ENCODE data around the gene LY6G5C.
"Not testable (repeated sequence)": the region's sequence is repeated elsewhere in the genome, so short reads cannot be mapped to it uniquely, and the experiment has no call there.

The LY6G5C gene

DNA sequence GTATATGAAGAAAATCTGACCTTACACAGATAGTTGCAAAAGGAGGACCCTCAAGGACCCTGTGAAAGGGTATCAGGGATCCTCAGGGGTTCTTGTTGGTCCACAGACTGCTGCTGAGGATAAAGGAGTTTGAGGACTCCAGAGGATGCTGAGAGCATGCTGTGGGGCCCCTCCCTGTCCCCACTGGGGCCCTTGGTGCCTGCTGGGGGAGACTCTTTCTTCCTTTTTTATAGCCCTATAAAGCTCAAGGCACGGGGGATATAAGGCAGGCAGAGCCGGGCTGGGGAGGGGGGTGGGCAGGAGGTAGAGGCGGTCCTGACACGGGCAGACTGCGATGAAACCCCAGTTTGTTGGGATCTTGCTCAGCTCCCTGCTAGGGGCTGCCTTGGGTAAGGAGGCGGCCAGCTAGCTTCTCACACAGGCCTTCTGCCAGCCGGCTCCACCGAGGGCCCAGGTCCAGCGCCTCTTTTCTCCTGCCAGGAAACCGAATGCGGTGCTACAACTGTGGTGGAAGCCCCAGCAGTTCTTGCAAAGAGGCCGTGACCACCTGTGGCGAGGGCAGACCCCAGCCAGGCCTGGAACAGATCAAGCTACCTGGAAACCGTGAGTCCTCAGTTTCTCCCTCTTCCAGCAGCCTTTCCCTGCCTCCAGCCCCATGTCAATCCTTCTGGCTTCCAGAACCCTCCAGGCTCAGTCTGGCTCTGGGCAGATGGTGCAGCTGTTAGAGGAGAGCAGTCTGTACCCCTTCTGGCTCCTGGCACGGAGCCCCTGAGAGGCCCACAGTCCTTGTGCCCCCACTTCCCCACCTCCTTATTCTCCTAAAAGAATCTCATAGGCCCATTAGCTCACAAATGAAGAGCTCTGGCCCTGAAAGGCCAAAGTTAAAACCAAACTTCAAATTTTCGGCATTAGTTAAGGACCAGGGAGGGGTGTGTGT, 34.4 kb upstream of the LY6G5C start, which contains the start of gene LY6G6D:
Gene LY6G6D (plus strand): TSS at position 327 of the 937 bp plus-strand sequence. CDS start 8 bp downstream, at position 335.
- in situ Hi-C loops (cut with MboI; ENCODE audit: low sequenced_read_pairs), result no loop called here

DNA sequence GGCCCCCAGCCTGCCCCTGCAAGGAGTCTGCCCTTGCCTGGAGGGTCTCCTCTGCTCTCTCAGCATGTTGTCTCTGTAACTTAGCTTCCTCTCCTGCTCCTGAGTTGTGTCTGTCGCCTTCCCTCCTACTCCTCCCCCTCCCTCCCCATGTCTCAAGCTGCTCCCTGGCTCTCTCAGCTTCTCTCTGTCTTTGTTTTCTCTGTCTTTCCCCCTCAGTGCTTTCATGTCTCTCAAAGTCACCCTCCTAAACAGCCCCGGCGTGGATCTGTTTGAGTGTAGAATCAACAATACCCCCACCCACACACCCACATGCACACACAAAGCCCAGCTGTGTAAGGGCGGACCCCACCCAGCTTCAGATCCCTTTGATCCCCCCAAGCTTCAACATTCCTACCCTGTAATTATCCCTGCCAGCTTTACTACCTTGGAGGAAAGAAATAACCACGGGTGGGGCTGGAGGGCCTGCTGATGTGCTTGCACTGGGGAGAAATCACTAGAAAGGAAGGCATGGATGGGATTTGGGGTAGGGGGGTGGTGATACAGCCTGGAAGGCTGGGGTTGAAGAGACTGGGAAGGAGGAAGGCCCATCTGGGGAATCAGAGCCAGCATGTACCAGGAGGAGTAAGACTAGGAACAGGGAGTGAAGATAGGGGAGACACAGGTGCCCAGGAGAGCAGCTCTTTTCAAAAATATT, 33.3 kb upstream of the LY6G5C start:
- in situ Hi-C loops (cut with MboI; ENCODE audit: low sequenced_read_pairs), result no loop called here

DNA sequence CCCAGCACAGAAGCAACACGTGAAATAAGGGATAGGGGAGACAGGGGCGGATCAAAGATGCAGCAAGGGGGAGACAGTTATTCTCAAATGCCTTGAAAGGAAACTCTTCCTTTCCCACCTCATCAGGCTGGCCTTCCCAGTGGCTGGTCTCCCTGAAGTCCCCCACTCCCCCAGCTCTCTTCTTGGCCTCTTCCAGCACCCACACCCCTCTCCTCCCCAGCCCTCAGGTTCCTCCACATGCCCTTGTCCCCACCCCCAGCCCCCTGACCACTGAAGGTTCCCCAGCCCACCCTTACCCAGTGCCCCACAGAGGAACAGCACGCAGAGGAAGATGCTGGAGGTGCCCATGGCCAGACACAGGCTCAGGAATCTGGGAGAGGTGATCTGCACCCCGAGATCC, 32.6 kb upstream of the LY6G5C start:
- in situ Hi-C loops (cut with MboI; ENCODE audit: low sequenced_read_pairs), result no loop called here

DNA sequence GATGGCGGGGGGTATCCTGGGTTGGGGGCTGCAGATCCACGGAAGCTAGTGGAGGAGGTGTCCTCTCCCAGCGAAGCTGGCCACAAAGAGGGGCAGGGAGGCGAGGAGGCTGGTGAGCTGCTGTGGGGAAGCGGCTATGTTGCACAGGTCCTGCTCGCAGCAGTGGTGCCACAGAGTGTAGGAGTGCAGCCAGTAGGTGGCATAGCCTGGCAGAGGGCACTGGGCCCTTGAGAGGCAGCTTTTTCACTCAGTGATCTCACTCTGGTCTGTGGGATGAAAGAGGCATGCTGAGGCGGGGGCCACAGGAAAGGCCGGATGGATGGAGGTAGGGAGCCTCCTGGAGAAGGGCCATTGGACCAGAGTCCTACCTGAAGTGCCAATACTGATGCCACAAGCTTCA, 31.4 kb upstream of the LY6G5C start:
- in situ Hi-C loops (cut with MboI; ENCODE audit: low sequenced_read_pairs), result no loop called here

DNA sequence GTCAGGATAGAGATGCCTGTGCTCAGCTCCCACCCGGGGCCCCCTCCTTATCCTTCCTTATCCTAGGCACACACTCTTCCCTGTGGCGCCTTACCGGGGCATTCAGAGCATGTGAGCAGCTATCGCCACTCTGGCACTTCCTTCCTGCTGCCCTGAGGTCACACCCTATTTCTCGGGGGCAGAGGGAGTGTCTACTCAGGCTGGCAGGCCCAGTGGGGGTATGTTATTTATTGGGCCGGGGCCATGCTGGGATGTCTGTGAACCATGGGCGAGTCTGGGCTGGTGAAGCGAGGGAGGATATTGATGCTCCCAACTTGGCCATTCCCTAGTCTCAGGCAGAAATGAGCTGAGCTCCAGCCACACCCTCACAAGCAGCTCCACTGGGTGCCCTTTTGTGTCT, 30.4 kb upstream of the LY6G5C start:
- in situ Hi-C loops (cut with MboI; ENCODE audit: low sequenced_read_pairs), result no loop called here

DNA sequence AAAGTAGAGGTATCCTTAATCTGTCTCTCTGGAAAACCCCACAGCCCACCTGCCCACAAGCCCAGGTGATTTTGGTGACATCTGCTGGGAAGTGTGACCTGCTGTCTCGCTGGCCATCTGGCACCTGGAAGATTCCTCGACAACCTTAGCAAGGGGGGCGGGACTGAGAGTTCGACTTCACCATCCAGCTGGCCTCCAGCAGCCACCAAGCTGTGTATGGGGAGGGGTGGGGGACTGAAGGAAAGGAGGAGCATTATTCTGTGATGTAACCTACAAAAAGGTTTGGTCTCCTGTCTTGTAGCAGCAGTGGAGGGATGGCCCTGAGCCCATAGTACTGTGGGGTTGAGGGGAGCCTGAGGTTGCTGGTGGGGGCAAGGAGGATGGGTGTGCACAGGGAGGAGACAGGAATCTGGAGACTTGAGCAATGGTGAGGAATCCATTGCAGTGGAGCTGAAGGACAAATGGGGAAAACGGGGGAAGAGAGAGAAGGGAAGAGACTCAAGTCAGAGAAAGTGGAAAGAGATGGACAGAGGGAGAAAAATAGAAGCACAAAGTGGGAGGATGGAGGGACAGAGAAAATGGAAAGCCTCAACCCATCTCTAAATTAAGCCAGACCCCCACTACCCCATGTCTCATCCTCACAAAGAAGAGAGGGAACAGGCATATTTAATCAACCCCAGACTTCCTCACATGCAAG, 29.8 kb upstream of the LY6G5C start:
- in situ Hi-C loops (cut with MboI; ENCODE audit: low sequenced_read_pairs), result no loop called here

DNA sequence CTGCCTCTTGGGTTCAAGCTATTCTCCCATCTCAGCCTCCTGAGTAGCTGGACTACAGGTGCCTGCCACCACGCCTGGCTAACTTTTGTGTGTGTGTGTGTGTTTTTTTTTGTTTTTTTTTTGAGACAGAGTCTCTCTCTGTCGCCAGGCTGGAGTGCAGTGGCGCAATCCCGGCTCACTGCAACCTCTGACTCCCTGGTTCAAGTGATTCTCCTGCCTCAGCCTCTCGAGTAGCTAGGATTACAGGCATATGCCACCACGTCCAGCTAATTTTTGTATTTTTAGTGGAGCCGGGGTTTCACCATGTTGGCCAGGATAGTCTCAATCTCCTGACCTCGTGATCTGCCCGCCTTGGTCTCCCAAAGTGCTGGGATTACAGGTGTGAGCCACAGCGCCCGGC, 28.3 kb upstream of the LY6G5C start:
- in situ Hi-C loops (cut with MboI; ENCODE audit: low sequenced_read_pairs), result not testable (repeated sequence)

DNA sequence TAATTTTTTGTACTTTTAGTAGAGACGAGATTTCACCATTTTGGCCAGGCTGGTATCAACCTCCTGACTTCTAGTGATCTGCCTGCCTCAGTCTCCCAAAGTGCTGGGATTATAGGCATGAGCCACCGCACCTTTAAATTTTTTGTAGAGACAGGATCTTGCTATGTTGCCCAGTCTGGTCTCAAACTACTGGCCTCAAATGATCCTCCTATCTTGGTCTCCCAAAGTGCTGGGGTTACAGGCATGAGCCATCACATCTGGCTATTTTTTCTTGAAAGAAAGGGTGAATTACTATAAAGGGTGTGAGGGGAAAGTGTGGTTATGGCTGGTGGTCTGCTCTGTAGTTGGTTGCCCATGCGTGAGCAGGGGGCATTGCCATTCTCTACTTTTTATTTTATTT, 27.4 kb upstream of the LY6G5C start:
- in situ Hi-C loops (cut with MboI; ENCODE audit: low sequenced_read_pairs), result no loop called here

DNA sequence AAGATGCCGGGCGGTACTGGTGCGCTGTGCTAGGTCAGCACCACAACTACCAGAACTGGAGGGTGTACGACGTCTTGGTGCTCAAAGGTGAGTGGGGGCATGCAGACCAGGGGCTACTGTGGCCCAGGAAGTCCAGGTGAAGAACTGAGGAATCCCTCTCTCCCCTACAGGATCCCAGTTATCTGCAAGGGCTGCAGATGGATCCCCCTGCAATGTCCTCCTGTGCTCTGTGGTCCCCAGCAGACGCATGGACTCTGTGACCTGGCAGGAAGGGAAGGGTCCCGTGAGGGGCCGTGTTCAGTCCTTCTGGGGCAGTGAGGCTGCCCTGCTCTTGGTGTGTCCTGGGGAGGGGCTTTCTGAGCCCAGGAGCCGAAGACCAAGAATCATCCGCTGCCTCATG, 26.8 kb upstream of the LY6G5C start:
- in situ Hi-C loops (cut with MboI; ENCODE audit: low sequenced_read_pairs), result no loop called here

DNA sequence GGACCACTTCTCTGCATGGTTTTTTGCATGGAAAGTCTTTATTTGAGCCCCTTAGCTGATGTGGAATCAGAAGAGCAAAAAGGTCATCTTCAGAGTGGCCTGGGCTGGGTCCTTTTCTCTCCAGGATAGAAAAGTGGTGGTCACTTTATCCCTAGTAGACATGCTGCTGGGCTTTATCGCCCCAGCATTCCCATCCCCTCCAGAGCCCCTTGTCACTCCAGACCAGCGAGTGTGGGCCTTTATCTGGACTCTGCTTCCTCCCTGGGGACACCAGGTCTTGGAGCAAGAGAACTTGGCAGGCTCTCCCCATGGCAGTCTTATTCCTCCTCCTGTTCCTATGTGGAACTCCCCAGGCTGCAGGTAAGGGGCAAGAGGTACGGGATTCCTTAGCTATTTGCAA, 25.7 kb upstream of the LY6G5C start, which contains the start of gene LY6G6F:
Gene LY6G6F (plus strand): TSS at position 268 of the 400 bp plus-strand sequence. CDS start 41 bp downstream, at position 309.
- in situ Hi-C loops (cut with MboI; ENCODE audit: low sequenced_read_pairs), result no loop called here

DNA sequence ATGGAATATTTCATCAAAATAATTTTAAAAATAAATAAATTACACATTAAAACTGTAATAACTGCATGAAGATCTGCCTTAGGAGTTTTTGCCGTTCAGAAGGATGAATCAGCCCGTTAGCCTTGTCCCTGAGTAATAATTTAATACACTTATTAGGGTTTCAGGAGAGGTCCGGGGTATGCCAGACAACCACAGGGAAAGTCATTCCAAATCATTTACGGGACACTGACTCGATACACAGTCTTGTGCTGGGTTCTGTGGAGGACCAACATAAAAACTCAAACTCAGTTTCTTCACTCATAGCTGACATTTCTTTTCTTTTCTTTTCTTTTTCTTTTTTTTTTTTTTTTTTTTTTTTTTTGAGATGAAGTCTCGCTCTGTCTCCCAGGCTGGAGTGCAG, 25.1 kb upstream of the LY6G5C start:
- in situ Hi-C loops (cut with MboI; ENCODE audit: low sequenced_read_pairs), result no loop called here

DNA sequence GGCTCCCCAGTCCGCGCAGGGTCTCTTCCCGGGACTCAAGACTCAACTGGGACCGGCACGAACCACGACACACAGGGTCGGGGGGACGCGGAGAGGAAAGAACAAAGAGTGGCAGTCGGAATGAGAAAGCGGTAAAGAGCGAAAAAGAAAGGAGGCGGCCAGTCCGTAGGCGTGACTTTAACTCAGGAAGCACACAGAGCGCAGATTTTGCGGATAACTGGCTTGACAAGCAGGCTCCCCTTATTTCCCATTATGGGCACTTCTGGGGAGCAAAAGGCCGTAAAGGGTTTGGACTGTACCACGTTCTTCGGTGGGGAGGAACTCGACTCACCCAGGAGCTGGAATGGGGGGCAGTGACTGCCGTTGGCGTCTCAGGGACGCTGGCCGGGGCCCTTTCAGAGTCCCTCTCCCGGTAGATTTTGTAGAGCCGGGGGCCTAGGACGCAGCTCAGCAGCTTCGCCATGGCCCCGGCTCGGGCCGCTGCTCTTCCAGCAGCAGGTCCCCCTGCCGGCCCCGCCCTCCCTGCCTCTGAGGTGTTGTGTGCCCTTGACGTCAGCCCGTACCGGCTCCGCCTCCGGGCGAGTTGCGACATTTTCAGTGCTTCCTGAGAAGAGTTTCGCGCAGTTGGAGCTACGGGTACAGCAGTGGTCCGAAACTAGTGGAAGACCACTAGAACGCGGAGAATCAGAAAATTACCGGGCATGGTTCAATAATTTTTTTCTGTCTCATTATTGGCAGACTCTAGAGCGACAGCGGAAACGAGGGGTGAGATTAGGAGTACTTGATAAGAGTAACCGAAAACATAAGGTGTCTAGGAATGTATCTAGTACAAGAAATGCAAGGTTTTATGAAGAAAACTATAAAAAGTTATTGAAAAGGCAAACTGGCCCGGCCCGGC, 22.2 kb upstream of the LY6G5C start, which contains the start of gene ABHD16A:
Gene ABHD16A (minus strand): TSS at position 506 of the 898 bp plus-strand sequence. CDS start 43 bp downstream, at position 463.
- in situ Hi-C loops (cut with MboI; ENCODE audit: low sequenced_read_pairs), result no loop called here

DNA sequence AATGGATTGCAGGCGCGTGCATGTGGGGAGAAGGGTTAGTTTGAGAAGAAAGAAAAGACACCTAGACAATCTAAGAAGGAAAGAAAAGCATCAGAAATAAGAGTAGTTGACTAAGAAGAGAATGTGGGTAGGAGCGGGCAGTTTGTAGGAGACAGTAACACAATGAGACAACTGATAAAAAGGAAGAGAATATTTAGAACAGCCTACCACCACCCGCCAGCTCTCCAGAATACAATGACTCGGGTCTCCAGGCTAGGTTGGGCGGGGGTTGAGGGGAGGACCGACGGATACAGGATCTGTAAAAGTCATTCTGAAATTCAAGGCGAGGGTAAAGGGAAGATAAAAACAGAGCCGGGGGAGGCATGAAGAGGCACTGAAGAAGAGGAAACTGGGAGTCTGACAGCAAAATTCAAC, 21.5 kb upstream of the LY6G5C start:
- in situ Hi-C loops (cut with MboI; ENCODE audit: low sequenced_read_pairs), result no loop called here

DNA sequence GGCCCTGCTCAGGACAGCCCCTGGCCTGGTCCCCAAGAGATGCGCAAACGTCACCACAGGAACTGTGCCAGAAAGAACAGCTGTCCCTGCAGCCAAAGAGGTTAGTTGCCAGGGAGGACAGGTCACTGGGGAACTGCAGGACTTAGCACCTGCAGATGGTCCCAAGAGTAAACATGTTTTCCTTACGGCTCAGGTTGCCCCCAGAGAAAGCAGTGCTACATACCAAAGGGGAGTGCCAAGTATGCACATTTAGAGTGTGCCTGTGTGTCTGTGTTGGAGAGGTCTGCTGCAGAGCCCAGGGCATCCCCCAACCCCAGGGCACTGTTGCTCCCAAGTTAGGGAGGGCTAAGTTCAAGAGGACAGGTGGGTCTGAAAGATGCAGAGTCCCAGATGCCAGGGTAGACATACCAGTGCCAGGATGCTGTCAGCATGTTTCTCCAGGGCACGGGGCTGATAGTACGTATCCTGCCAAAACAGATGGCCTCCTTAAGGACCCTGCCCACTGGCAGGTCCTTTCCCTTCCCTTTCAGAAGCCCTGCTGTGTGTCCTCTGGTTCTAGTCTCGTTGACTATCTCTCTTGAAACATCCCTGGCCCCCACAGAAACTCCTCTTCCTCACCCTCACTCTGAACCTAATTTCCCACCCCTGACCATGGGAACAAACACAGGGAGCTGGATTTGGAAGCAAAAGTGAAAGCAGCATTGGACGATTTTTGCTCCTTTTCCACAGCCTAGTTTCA, 21.0 kb upstream of the LY6G5C start:
- in situ Hi-C loops (cut with MboI; ENCODE audit: low sequenced_read_pairs), result no loop called here

DNA sequence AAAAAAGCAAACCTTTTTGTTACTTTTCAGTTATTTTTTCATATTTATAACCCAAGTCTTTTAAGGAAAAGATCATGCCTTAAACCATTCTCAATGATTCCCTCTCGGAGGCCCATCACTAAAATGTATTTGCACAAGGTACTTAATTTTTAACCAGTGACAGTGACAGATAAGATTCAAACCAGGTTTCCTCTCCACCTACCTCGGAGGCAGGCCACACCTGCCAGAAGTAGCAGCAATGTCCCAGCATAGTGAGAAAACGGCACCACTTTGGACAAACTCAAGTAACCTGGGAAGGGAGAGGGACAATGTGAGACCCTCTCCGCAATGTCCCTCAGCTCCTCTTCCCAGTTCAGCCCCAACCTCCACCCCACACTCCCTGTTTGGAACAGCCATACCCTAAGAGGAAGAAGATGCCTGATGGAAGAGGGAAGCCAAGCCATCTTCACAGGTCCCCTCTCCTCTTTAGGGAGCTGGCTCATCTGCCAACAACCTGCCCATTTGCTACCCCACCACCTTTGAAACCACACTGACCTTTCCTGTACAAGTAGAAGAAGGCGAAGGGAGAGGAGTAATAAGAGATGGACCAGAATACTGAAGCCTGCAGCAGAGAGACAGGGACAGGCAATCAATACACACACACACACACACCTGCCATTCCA, 20.0 kb upstream of the LY6G5C start:
- in situ Hi-C loops (cut with MboI; ENCODE audit: low sequenced_read_pairs), result no loop called here

DNA sequence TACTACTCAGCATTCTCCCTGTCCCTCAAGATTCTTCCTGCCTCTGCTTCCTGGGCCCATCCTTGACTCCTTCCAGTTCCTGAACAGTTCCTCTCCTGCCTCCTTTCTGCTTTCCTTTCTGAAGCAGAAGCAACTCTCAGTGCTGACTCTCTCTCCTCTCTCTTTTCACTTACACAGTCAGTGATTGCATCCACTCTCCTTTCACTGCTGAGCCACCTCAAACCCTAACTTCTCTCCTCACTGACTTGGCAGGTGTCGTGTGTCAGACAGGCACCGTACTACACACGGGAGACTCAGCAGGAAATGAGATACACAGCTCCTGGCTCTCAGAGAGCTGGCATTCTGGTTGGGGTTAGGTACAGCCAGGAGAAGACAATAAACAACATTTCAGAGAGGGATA, 16.7 kb upstream of the LY6G5C start:
- in situ Hi-C loops (cut with MboI; ENCODE audit: low sequenced_read_pairs), result no loop called here

DNA sequence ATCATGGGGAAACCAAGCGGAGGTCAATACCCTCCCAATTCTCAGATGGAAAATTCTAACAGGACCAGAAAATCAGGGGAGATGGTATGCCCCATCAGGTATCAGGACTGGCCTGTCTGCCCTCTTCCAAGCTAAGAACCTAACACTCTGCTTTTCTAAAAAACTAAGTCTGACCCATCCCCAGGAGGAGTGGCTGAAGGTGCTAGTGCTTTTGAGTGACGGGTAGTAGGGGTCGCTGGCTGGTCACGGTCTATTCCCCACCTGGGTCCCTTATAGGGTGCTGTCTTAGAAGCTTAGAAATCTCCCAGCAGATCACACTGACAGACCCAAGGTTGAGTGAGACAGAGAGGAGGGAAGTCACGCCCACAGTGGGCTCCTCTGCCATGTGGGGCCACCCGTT, 12.7 kb upstream of the LY6G5C start:
- in situ Hi-C loops (cut with MboI; ENCODE audit: low sequenced_read_pairs), result no loop called here

DNA sequence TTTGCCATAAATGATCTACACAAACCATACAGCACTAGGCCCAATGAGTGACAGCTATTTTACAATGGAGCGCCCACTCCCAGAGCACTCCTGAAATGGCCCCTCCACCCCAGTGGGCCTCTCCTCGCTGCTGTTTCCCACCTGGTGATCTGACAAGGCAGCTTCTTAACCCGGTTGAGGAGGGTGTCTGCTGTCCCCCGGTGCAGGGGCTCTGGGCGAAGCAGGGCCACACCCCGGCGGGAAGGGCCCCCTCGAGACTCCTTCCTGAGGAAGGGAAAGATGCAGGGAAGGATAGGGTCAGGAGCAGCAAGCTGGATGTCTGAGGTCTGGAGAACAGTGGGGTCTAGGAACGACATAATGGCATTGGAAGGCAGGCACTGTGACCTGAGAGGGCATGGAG, 12.0 kb upstream of the LY6G5C start:
- in situ Hi-C loops (cut with MboI; ENCODE audit: low sequenced_read_pairs), result no loop called here

DNA sequence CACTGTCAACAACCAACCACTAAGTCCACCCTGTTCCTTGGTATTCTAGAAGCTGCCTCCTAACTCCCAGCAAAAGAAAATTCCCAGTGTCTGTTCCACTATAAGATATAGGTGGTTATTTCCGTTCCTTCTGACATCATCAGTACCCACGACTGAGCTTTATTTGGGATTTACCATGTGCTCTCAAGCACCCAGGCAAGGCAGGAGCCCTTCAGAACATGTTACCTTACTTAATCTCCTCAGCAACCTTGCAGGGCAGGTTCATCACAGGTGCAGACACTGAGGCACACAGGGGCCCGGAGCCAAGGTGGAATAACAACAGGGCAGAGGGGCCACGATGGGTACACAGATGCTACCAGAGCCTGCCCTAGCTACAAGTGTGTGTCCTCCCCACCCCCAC, 11.5 kb upstream of the LY6G5C start:
- in situ Hi-C loops (cut with MboI; ENCODE audit: low sequenced_read_pairs), result no loop called here

All from HL-60/S4 treated with phorbol 12-myristate 13-acetate at 8.2 ng/mL for 4 days and 3 days (cell line).